GM23248 (cell line): Measurements from ENCODE around the gene PGBD5.

Source experiments
- EZH2 ChIP-seq: fragments of 200-600 bp; sonication (generic); IDR thresholded peaks from 2 replicates; pipeline ENCODE4 v1.6.1; 2018; ENCODE audit warnings: antibody characterized with exemption, mild to moderate bottlenecking; ENCODE audit not compliant: insufficient read depth, poor library complexity, severe bottlenecking
- EZH2phosphoT487 ChIP-seq: fragments of 200-600 bp; sonication (generic); IDR thresholded peaks from 2 replicates; pipeline ENCODE4 v1.6.1; 2018; ENCODE audit warnings: antibody characterized with exemption, moderate library complexity, mild to moderate bottlenecking, low read depth; ENCODE audit not compliant: insufficient read depth

GRCh38 chr1:230280054-230280795 lies 145.9 kb downstream of the PGBD5 start:
- TF ChIP-seq EZH2 (no peak), EZH2phosphoT487 (no peak)
